Stimulated activated CD4-positive, alpha-beta T cell treated with anti-CD3 and anti-CD28 coated beads, Interleukin-2, amount 100 ng/mL, for 4 hours (primary cell): ENCODE measurements around the gene MAP3K13.
"Not testable (repeated sequence)": the region's sequence is repeated elsewhere in the genome, so short reads cannot be mapped to it uniquely, and the experiment has no call there.

Experiments
- DNase-seq: peaks from one replicate; pipeline ENCODE4 v3.0.0-alpha.2; 2020; ENCODE audit warnings: low read depth

MAP3K13 gene

GRCh38 chr3:185451432-185451831 lies 88.5 kb downstream of the MAP3K13 start:
- DNase-seq: not testable (repeated sequence)

- no peak for DNase-seq
Measured at GRCh38 chr3:185457376-185457775, 94.4 kb downstream of the MAP3K13 start.

GRCh38 chr3:185460309-185460708 lies 97.4 kb downstream of the MAP3K13 start:
- DNase-seq: no peak

DNA sequence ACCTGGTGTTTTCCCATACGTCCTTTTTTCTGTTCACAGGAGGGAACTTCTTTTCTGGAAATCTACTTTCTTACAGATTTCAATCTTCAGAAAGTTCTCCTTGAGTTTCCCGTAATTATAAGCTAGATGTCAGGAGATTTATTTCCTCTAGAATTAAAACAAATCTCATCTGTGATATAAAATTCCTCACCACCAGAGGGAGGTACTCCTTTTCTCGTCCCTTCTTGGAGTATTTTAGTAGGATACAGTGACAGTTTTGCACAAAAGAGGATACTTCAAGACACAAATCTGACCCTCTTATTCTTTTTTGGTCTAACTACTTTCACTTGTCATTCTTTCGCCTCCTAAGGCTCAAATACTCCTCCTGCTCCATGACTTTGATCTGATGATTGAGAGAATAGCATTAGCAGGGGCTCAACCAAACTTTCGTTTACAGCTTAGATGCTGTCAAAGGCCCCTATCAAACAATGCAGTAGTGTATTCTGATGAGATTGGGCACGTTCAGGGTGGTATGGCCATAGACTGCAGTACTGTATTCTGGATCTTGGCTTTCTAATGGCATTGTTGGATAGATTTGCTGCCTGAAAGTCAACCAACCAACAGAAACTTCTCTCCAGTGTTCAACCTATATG lies 97.9 kb downstream of the MAP3K13 start:
- DNase-seq: no peak

GRCh38 chr3:185465471-185465870 lies 102.5 kb downstream of the MAP3K13 start:
- no peak for DNase-seq

- DNase-seq: not testable (repeated sequence)
Measured at GRCh38 chr3:185466123-185466522, 103.2 kb downstream of the MAP3K13 start.

GRCh38 chr3:185469542-185469941 lies 106.6 kb downstream of the MAP3K13 start:
- no peak for DNase-seq

DNA sequence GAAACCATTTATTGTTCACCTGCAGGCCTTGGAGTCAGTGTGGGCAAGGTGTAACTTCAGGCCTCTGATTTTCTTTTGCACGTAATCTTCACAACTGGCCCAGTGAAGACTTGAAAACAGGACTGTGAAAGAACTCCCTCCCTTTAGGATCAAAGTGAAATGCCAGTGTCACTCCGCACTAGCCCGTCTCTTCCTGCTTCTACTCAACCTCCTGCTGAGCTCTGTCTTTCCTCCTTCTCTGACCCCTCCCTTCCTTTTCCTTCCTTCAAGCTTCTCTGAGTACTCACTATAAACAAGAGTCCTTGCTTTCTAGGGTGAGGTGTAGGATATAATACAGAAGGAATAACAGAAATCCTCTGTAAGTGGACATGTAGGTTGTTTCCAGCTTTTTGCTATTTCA lies 107.4 kb downstream of the MAP3K13 start:
- DNase-seq: no peak

- DNase-seq: no peak
Measured at GRCh38 chr3:185473290-185473815, 110.4 kb downstream of the MAP3K13 start.

GRCh38 chr3:185474922-185475321 lies 112.0 kb downstream of the MAP3K13 start:
- DNase-seq: not testable (repeated sequence)

DNA sequence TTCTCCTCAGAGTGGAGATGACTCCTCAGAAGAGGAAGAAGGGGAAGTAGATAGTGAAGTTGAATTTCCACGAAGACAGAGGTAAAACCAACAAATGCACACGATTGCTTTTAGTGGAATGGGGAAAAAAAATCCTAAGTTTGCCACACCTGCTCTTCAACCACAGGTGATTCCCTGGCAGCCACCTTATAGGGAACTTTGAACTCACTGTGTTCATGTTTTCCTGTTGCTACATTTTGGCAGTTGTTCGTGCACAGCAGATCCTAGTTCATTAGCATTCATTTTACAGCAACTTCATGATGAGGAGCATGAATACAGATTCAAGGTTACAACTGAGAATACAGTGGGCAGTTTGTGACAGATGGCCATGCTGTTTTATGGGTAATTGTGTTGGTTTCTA lies 114.4 kb downstream of the MAP3K13 start:
- DNase-seq: no peak

- DNase-seq: no peak
Measured at GRCh38 chr3:185479373-185479945, 116.5 kb downstream of the MAP3K13 start.

GRCh38 chr3:185484296-185484695 lies 121.4 kb downstream of the MAP3K13 start:
- no peak for DNase-seq

DNA sequence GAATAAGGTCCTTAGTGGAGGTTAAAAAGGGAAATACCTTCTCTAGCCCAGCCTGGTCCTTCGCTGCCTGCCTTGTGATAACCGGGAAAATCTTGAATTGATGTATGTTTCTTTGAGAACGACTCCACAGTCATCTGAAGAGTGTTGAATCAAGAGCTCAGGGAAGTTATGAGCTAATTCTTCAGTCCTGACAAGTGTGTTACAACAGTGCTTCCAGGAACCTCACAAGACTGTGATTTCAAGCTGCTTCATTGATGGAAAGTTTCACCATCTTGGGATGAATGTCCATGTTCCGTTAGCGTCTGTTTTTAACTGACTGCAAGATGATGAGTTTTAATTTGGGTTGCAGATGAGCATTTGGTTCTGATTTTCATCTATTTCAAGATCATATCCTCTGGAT lies 123.5 kb downstream of the MAP3K13 start:
- no peak for DNase-seq

GRCh38 chr3:185488465-185488864 lies 125.5 kb downstream of the MAP3K13 start:
- no peak for DNase-seq

DNA sequence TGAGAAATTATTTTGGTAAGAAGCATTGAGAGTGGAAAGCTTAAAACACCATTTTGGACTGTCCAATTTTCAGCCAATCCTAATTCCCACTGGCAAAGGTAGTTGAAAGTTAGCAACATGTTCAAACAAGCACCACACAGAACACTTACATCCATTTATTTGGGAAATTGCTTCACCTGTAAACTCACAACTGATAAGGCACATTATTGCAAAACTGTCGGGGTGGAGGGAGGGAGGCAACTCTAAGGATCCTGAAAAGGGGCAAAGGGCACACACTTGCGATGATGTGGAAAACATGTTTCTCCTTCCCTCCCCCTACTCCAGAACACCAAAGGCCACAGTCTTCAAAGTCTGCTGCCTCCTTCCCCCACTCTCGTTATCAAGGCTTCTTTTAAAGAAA lies 126.5 kb downstream of the MAP3K13 start:
- DNase-seq: no peak

GRCh38 chr3:185490241-185490640 lies 127.3 kb downstream of the MAP3K13 start:
- no peak for DNase-seq

GRCh38 chr3:185498503-185499396 lies 135.8 kb downstream of the MAP3K13 start, which contains the start of gene TMEM41A:
Gene TMEM41A (minus strand): TSS chr3:185499035. CDS start chr3:185498961, 74 bp downstream.
- peak; percentile 86 for DNase-seq

DNA sequence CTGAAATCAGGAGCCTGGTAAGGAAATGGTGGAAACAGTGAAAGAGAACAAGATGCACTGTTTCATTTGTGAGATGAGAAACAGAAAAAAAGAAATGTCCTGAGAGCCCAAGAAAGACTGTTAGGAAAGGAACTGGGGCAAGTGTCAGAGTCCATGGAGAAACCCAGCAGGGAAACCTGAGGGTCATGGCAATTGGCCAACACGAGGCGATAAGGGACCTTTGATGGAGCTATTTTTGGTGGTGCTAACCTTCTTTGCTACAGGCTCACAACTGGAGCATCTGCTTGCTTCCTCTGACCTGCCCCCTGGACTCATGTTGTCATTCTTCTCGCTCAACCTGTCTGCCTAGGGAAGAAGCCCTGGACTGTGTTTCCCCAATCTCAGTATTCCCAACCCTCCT lies 140.1 kb downstream of the MAP3K13 start:
- DNase-seq: no peak

- no peak for DNase-seq
Measured at GRCh38 chr3:185503521-185503920, 140.6 kb downstream of the MAP3K13 start.

GRCh38 chr3:185504636-185505035 lies 141.7 kb downstream of the MAP3K13 start:
- no peak for DNase-seq

- no peak for DNase-seq
Measured at GRCh38 chr3:185507883-185508282, 144.9 kb downstream of the MAP3K13 start.
